Measurements from ENCODE around the gene NKX1-1.

Gene NKX1-1

GRCh38 chr4:1370321-1371124, 35.7 kb downstream of the NKX1-1 start:
- no peak for DNase-seq

GRCh38 chr4:1369479-1370079, 36.7 kb downstream of the NKX1-1 start:
- no peak for DNase-seq

GRCh38 chr4:1369091-1369450, 37.2 kb downstream of the NKX1-1 start:
- no peak for DNase-seq

DNA sequence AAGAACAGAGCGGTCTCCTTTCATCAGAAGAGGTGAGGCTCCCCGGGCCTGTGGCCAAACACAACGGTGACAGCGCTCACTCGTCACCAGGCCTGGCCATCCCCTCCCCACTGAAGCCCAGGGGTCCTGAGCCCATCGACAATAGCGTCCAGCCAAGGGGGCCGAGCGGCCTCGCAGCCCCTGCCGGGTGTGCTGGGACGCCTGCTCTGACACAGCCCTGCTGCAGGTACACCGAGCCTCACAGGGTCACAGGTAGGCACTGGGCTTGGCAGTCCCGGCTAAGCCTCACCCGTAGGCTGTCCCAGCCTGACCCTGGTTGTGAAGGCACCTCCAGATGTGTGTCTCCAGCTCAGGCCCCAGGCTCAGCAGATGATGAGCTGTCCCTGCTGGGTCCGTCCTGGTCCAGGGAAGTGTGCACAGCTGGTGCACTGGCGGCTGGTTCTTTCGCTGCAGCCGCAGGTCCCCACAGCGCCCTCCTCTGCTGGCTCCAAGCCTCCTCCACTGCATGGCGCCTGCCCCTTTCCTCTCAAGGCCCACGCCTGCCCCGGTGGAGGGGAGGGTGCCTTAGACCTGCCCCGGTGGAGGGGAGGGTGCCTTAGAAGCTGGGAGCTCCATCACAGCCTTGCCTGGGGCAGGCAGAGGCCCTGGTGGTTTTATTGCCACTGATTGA, 37.7 kb downstream of the NKX1-1 start:
- no peak for DNase-seq

- DNase-seq, result no peak
Observed at GRCh38 chr4:1367936-1368289, 38.3 kb downstream of the NKX1-1 start.

GRCh38 chr4:1367230-1367935, 38.9 kb downstream of the NKX1-1 start:
- DNase-seq, result no peak

- no peak for DNase-seq
Observed at GRCh38 chr4:1366371-1367229, 39.6 kb downstream of the NKX1-1 start.

GRCh38 chr4:1365271-1366178, 40.7 kb downstream of the NKX1-1 start:
- no peak for DNase-seq

DNA sequence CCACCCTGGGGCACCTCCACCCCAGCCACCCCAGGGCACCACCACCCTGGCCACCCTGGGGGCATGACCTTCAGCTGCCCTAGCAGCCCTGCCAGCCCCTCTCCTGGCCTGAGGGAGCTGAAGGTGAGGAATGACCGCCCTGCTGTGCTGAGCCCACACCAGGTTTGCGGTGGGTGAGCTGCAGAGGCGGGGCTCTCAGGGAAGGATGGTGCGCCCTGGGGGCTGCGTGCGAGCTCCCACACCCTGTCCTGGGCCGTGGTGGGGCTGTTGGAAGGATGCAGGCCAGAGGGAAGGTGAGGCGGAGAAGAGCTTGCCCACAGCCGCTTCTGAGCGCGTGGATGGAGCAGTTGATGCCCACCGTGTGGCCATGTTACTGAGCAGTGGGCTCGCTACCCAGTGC, 41.5 kb downstream of the NKX1-1 start:
- no peak for DNase-seq

GRCh38 chr4:1364217-1364616, 42.0 kb downstream of the NKX1-1 start:
- DNase-seq, result no peak

- DNase-seq, result no peak
Observed at GRCh38 chr4:1363513-1363912, 42.7 kb downstream of the NKX1-1 start.

DNA sequence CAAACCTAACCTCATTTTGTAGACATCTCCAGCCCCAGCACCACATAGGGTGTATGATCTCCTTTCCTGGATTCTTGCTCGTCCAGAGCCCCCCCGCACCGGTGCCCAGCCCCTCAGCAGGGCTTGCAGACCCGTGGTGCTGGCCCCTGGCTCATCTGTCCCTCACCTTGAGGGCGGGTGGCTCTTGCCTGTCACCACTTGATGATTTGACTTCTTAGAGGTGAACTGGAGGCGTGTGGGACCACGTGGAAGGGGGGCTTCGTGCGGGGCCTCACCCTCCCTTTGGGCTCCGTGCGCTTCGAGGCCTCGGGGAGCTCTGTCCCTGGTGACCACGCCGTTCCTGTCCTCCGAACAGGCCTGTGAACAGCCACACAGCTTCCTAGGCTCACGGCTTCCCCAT, 43.7 kb downstream of the NKX1-1 start:
- DNase-seq, result no peak

DNA sequence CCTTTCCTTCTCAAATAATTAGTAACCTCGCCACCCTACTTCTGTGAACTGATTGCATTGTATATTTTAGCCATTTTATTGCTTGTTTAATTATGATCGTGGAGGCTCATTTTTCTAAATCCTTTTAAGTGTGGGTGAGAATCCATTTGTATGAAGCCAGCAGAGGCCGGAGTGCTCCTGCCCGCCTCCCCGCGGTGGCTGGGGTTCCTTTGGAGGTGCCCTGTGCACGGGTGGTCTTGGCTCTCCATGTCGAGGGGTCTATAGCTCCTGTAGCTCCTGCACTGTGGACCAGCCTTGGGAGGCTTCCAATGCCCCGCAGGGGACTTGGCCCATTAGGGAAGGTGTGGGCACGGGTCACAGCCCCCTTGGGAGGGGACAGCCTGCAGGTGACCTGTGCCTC, 44.2 kb downstream of the NKX1-1 start:
- DNase-seq, result no peak

- no peak for DNase-seq
Observed at GRCh38 chr4:1361431-1361830, 44.8 kb downstream of the NKX1-1 start.

- DNase-seq, result no peak
Observed at GRCh38 chr4:1360423-1361283, 45.6 kb downstream of the NKX1-1 start.

DNA sequence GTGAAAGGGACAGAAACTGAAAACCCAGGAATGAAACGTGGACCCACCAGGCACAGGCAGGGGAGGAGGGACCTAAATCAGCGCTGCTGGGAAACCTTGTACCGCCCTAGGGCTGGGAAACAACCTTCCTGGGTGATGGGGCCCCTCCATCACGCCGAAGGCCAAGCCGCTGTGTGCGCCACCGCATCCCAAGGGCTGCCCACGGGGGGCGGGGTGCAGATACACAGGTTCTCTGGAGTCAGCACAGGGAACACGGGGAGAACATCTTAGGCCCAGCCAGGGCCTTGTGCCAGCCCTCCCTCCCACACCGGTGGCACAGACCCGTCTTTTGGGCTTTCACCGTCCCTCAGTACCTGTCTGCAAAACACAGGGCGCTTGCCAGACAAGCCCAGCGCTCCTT, 46.3 kb downstream of the NKX1-1 start:
- DNase-seq, result no peak

DNA sequence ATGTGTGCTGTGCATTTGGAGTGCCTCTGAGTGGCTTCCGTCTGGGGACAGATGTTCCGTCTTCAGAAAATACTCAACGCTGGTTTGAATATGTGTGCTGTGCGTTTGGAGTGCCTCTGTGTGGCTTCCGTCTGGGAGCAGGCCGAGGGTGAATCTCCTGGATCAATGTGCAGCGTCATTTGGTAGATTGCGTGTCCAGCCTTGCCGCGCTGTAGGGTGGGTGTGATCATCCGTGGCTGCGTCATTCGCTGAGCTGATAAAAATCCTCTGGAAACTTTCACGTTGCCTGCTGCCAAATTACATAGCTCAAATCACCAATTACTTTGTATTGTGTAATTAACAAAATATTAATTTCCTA, 47.1 kb downstream of the NKX1-1 start:
- DNase-seq, result no peak

DNA sequence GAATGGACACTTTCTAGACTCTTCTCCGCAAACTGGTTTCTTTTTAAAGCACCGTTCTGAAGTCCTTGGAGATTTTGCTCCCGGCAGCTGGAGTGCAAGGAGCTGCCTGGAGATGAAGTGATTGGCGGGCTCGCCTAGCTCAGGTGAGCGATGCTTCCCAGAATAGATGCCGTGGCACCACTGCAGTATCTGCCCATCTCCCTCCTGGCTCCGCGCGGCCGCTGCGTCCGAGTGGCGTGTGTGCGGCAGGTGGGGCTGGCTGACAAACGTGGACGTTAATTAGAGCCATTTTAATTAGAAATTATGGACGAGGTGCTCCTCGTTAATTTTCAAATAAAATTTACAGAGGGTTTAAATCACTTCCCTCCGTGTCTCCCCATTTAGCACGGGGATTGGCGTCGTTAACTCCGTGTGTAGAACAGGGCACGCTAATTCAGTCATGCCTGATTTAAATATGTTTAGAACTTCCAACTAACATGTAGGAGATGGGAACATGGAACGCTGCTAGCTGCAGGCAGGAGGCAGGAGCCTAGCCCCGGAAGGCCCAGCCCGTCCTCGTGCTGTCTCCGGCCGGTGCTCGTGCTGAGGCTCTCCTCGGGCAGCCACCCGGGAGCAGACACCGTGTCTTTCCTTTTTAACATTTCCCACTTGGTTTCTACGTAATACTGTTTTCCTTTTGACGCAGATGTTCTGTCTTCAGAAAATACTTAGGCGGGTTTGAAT, 47.7 kb downstream of the NKX1-1 start:
- no peak for DNase-seq

DNA sequence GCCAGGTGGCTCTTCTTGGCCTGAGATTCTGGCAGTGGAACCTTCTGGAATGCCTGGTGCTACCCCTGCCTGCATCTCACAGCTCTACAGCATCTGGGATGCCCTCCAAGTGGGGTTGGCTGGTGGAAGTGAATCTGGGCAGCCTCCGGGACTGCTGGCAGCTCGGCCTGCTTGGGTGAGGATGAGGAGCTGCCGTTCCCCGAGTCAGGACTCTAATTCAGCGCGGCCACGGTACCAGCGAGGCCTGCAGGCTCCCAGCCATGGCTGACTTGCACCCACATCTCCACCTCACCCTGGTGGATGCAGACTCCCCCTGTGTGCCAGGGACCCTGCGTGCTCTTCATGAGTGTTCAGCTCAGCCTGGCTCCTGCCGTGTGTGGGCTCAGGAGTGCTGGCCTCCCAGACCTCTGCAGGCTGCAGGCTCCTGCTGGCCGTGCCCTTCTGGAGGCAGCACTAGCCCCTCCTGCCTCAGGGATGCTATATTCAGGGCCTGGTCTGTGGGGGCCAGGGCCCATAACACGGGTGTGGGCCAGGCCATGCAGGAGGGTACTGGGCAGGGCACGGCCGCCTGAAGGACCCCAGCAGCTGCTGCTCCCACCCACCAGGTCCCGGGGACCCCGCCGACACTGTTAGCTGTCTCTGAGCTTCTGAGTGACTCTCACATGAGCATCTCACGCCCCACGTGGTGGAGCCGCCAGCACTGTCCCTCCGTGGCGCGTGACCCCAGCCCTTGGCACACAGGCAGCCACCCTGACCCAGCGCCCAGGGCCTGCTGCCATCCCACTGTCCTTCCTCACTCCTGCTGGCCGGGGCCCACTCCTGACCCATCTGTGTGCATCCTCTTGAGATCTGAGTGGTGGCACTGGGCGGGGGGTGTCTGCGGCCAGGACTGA, 48.6 kb downstream of the NKX1-1 start:
- DNase-seq, result no peak

All from T-helper 9 cell (primary cell).